RPMI7951 (cell line): ENCODE data around the gene PPARA. TPM values are rescaled to one million over a fixed set of nuclear protein-coding genes. Genes with fewer than 3 reads are reported as not detected.
"Not testable (repeated sequence)": the region's sequence is repeated elsewhere in the genome, so short reads cannot be mapped to it uniquely, and the experiment has no call there.

Experiments used
- DNase-seq: peaks from one replicate; pipeline ENCODE4 v3.0.0-alpha.2; 2012; ENCODE audit warnings: low read depth
- total RNA-seq: library from RNA; depleted of rRNA; stranded (reverse); fragments of >200 nt; shearing (Covaris generic); gene quantifications from 2 replicates; pipeline ENCODE4 v1.2.3, GENCODE V29; 2014

PPARA gene
- total RNA-seq, 1 experiment from 2014 or later: 16.7 TPM

GRCh38 chr22:46169628-46170027 lies 19.3 kb downstream of the PPARA start:
- DNase-seq: no peak

DNA sequence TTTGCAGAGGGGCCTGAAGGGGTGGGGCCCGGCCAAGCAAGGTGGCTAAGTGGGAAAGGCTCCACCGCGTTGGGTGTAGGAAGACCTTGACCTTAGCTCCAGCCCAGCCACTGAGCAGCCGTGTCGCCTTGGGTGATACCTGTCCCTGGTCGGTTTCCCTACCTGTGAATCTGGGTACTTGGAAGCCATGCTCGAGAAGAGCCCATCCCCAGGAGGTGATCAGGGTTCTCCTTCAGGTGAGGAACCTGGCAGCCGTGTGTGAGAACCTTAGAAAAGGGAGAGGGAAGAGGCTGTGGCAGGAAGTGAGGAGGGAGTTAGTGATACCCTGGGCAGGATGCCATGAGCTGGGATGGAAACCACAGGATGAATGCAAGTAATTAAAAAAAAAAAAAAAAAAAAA lies 21.6 kb downstream of the PPARA start:
- peak; percentile 81 for DNase-seq

GRCh38 chr22:46172522-46173110 lies 22.3 kb downstream of the PPARA start:
- DNase-seq: no peak

DNA sequence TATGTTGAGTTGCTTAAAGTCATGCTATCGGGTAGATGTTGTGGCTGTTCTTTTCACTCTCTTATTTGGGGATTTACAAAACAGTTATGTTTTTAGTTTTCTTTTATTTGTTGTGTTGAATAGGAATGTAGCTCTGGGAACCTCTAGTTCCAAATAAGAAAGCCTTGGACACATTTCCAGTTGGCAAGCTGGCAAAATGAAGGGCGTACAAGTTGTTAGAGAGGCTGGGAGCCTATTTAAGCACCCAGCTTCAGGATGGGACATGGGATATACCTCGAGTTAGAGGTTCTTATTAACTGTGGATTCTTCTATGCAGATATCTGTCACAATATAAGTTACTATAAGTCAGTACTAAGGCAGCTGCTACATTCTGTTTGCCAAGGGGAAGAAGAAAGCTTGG lies 22.8 kb downstream of the PPARA start:
- DNase-seq: no peak

DNA sequence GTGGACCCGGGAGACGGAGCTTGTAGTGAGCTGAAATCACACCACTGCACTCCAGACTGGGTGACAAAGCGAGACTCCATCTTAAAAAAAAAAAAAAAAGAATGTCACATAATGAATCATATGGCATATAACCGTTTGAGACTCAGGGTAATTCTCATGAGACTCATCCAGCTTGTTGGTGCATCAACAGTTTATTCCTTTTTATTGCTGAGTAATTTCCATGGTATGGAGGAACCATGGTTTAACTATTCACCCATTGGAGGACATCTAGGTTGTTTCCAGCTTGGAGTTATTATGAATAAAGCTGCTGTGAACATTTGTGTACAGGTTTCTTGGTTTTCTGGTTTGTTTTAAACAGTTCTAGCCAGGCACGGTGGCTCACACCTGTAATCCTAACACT lies 25.3 kb downstream of the PPARA start:
- peak; percentile 16 for DNase-seq

- no peak for DNase-seq
Observed at GRCh38 chr22:46176508-46177003, 26.2 kb downstream of the PPARA start.

- no peak for DNase-seq
Observed at GRCh38 chr22:46178755-46179505, 28.6 kb downstream of the PPARA start.

DNA sequence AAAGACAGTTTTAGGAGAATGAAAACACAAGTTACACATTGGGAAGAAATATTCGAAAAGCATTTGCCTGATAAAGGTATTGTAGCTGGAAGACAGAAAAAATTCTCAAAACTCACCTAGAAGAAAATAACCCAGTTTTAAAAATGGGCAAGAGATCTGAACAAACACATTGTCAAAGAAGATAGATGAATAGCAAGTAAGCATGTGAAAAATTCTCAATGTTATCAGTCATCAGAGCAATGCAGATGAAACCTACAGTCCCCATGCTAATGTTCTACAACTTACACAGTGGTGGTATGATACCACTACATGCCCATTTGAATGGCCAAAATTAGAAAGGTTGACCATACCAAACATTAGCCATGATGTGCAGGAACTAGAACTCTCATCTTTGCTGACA lies 29.4 kb downstream of the PPARA start:
- no peak for DNase-seq

- DNase-seq: peak; percentile 8
Observed at GRCh38 chr22:46180370-46181137, 30.2 kb downstream of the PPARA start.

- DNase-seq: no peak
Observed at GRCh38 chr22:46183733-46184132, 33.4 kb downstream of the PPARA start.

GRCh38 chr22:46185283-46185682 lies 35.0 kb downstream of the PPARA start:
- no peak for DNase-seq

GRCh38 chr22:46187862-46188261 lies 37.5 kb downstream of the PPARA start:
- DNase-seq: no peak

GRCh38 chr22:46192210-46192993 lies 42.1 kb downstream of the PPARA start:
- DNase-seq: no peak

DNA sequence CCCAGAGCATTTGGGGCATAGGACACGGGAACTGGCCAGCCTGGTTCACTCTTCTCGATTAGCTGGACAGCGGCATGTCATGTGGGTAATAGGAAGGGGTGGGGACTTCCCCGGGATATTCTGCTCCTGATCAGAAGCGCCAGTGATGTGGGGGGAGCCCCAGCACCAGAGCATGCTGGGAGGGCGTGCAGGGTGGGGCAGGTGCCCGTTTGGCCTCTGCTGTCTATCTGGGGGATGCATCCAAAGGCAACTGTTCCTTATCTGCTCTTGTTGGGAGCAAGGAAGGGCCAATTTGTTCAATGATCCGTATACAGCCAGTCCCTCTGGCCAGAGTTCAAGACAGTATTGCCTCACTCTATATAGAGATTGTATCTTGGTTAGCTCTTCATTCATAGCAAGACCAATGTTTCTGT lies 43.6 kb downstream of the PPARA start:
- no peak for DNase-seq

DNA sequence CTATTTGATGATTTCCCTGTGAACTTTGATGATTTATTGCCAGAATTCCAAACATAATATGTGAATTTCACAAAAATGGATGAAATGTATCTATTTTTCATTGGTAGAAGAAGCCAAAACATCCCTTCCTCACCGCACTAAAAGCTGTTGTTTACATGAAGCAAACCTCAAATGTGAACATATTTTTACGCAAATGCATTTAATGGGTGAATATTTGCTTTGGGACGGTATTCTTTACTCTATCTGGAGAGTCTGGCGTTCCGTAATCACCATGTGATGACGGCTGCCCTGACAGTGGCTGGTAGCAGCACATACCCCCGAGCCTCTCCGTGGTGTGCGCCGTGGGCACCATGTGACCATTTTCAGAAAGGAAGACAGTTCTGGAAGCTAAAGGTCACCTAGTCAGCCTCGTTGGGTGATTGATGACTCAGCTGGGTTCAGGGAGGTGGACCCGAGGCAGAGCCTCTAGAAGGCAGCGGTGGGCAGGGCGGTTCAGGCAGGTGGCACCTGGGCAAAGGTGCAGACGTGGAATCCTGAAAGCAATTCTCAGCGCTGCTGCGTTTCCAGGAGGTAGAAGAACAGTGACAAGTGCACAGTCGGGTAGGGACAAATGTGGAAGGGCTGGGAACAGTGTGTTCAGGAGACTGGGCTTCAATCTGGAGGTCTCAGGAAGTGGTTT lies 45.3 kb downstream of the PPARA start:
- no peak for DNase-seq

DNA sequence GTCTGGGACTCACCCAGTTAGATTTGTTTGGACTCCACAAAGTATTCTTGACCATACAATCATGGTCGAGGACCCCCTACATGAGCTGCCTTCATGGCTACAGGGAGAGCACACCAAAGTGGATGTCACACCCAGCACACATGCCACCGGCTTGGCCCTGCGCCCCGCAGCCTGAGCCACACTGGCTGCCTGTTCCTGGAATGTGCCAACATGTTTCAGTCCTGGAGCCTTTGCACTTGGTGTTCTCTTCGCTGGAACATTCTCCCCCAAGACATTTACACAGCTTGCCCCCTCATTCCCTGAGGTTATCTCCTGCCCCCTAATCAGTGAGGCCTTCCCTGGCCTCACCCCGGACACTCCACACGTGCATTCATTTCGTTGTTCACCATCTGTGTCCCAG lies 46.0 kb downstream of the PPARA start:
- no peak for DNase-seq

DNA sequence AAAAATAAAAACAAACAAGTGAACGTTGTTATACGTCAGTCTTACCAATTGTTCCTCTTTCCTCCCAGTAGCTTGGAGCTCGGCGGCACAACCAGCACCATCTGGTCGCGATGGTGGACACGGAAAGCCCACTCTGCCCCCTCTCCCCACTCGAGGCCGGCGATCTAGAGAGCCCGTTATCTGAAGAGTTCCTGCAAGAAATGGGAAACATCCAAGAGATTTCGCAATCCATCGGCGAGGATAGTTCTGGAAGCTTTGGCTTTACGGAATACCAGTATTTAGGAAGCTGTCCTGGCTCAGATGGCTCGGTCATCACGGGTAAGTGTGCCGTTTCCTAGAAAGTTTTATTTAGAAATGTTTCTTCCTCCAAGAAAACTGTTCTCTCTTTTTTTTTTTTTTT lies 47.9 kb downstream of the PPARA start:
- DNase-seq: no peak

- not testable (repeated sequence) for DNase-seq
Observed at GRCh38 chr22:46198806-46199205, 48.5 kb downstream of the PPARA start.

GRCh38 chr22:46201059-46201757 lies 50.9 kb downstream of the PPARA start:
- DNase-seq: no peak

GRCh38 chr22:46202897-46203600 lies 52.7 kb downstream of the PPARA start:
- no peak for DNase-seq
